Natural killer cell (primary cell): ENCODE measurements around the gene ELP6. TPM values are rescaled to one million over a fixed set of nuclear protein-coding genes. Genes with fewer than 3 reads are reported as not detected.

Source experiments
- ATAC-seq, 3 donors: fragments of 150-1000 bp in 2 of 3; fragments of 200-7000 bp in 1 of 3; cut with Tn5 transposase; 1 replicate in 1 of 3; 2 replicates in 2 of 3; pipeline ENCODE4 v1.10.0; 2021; ENCODE audit warnings: mild to moderate bottlenecking in 2 of 3, moderate library complexity in 2 of 3
- DNase-seq, 2 donors: peaks; one replicate each; pipeline versions ENCODE4 v3.0.0 to v3.0.0-alpha.2; 2013 to 2021; ENCODE audit warnings: mixed read lengths in 1 of 2
- H3K27ac ChIP-seq: one replicate; pipeline ENCODE4 v1.5.1; 2013; ENCODE audit warnings: mild to moderate bottlenecking, low read length
- H3K27me3 ChIP-seq: one replicate; pipeline ENCODE4 v1.6.1; 2013; ENCODE audit warnings: low read length; ENCODE audit not compliant: control insufficient read depth, insufficient read depth
- H3K36me3 ChIP-seq: one replicate; pipeline ENCODE4 v1.6.1; 2013; ENCODE audit warnings: low read length; ENCODE audit not compliant: control insufficient read depth, insufficient read depth
- H3K4me1 ChIP-seq: one replicate; pipeline ENCODE4 v1.6.1; 2013; ENCODE audit warnings: low read length; ENCODE audit not compliant: control insufficient read depth, insufficient read depth
- H3K4me3 ChIP-seq: one replicate; pipeline ENCODE4 v1.5.1; 2013; ENCODE audit warnings: low read length
- H3K9me3 ChIP-seq: one replicate; pipeline ENCODE4 v1.6.1; 2013; ENCODE audit warnings: low read length; ENCODE audit not compliant: control insufficient read depth, insufficient read depth
- H3K27ac Mint-ChIP-seq, 2 donors: one replicate each; pipeline ENCODE4 v1.8.0; 2022; ENCODE audit warnings: mild to moderate bottlenecking in 2 of 2, mixed read lengths in 2 of 2, moderate library complexity in 1 of 2
- H3K27me3 Mint-ChIP-seq, 2 donors: one replicate each; pipeline ENCODE4 v1.8.0; 2022; ENCODE audit warnings: low read depth in 2 of 2, mixed read lengths in 2 of 2
- H3K36me3 Mint-ChIP-seq: one replicate; pipeline ENCODE4 v1.8.0; 2022; ENCODE audit warnings: mixed read lengths
- H3K4me1 Mint-ChIP-seq, 2 donors: one replicate each; pipeline ENCODE4 v1.8.0; 2022; ENCODE audit warnings: mixed read lengths in 2 of 2
- H3K4me3 Mint-ChIP-seq: one replicate; pipeline ENCODE4 v1.8.0; 2022; ENCODE audit warnings: mild to moderate bottlenecking, moderate library complexity, mixed read lengths
- H3K9me3 Mint-ChIP-seq, 2 donors: one replicate each; pipeline ENCODE4 v1.8.0; 2022; ENCODE audit warnings: mixed read lengths in 2 of 2
- WGBS: methylation state at CpG from one replicate; pipeline ENCODE4 v1.1.7; 2013; ENCODE audit warnings: missing lambda C conversion rate; ENCODE audit not compliant: insufficient coverage; 5-methylcytosine and 5-hydroxymethylcytosine counted together
- intact Hi-C: fragments of 100-400 bp; cut with micrococcal nuclease; formaldehyde crosslinking; loops from one replicate; pipeline ENCODE4 v1.14.2; 2022
- total RNA-seq, 4 donors: library from RNA; stranded (reverse); fragments of 120-200 nt in 1 of 4; gene quantifications; one replicate each; pipeline versions ENCODE4 v1.2.3 to v1.2.4, GENCODE V29; 2013 to 2022
- TF ChIP-seq, protein P1 (sequence below): fragments of 200-600 bp; IDR thresholded peaks from one replicate; pipeline ENCODE4 v1.8.0; 2022; ENCODE audit warnings: antibody characterized with exemption

ELP6 gene
- total RNA-seq, 3 donors from 2014 or later (not counting 1 experiment from before 2014, with no cell fraction given) = 18.1 to 37.4 (median 33.4) TPM

- TF ChIP-seq, protein P1, sequence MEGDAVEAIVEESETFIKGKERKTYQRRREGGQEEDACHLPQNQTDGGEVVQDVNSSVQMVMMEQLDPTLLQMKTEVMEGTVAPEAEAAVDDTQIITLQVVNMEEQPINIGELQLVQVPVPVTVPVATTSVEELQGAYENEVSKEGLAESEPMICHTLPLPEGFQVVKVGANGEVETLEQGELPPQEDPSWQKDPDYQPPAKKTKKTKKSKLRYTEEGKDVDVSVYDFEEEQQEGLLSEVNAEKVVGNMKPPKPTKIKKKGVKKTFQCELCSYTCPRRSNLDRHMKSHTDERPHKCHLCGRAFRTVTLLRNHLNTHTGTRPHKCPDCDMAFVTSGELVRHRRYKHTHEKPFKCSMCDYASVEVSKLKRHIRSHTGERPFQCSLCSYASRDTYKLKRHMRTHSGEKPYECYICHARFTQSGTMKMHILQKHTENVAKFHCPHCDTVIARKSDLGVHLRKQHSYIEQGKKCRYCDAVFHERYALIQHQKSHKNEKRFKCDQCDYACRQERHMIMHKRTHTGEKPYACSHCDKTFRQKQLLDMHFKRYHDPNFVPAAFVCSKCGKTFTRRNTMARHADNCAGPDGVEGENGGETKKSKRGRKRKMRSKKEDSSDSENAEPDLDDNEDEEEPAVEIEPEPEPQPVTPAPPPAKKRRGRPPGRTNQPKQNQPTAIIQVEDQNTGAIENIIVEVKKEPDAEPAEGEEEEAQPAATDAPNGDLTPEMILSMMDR = no peak
- H3K36me3 Mint-ChIP-seq = no peaks in the 10 kb centered on the region
Measured at GRCh38 chr3:47478022-47478421, 35.5 kb downstream of the ELP6 start.

GRCh38 chr3:47476644-47477199 lies 36.8 kb downstream of the ELP6 start:
- no peak overlapping the region for H3K4me3 ChIP-seq

More at GRCh38 chr3:47478022-47478421, 35.5 kb downstream of the ELP6 start:
- DNase-seq (no peak), ATAC-seq (no peak)
- no peak overlapping the region for H3K4me3 Mint-ChIP-seq
- no peaks in the 10 kb centered on the region for H3K36me3 ChIP-seq
- H3K4me1 ChIP-seq = peaks cover 24% of the 10 kb centered on the region
- intact Hi-C loops = no loop called here
- H3K9me3 Mint-ChIP-seq = no peaks in the 10 kb centered on the region
- H3K27ac Mint-ChIP-seq = no peak overlapping the region
- H3K4me3 ChIP-seq = no peak overlapping the region
- H3K27ac ChIP-seq = no peak overlapping the region
- H3K4me1 Mint-ChIP-seq = peaks cover 23 to 30% of the 10 kb centered on the region in 2 donors
- no peaks in the 10 kb centered on the region for H3K27me3 ChIP-seq
- no peaks in the 10 kb centered on the region for H3K27me3 Mint-ChIP-seq
- no peaks in the 10 kb centered on the region for H3K9me3 ChIP-seq

GRCh38 chr3:47476330-47476626 lies 37.2 kb downstream of the ELP6 start:
- no peak for DNase-seq
- Mint-ChIP-seq H3K27me3 (no peaks in the 10 kb centered on the region), H3K4me3 (peak overlapping the region; percentile 84)

More at GRCh38 chr3:47476644-47477199, 36.8 kb downstream of the ELP6 start:
- Mint-ChIP-seq H3K4me3 (peak overlapping the region; percentile 84), H3K27ac (peak overlapping the region; percentile 90 to 95), H3K9me3 (no peaks in the 10 kb centered on the region), H3K27me3 (no peaks in the 10 kb centered on the region), H3K4me1 (peaks cover 23 to 30% of the 10 kb centered on the region in 2 donors), H3K36me3 (no peaks in the 10 kb centered on the region)
- TF ChIP-seq, protein P1 = no peak
- H3K36me3 ChIP-seq = no peaks in the 10 kb centered on the region
- H3K9me3 ChIP-seq = no peaks in the 10 kb centered on the region
- WGBS = 92% methylated on average over 11 of the region's 11 CpGs
- DNase-seq = no peak
- peaks cover 24% of the 10 kb centered on the region for H3K4me1 ChIP-seq
- H3K27me3 ChIP-seq = no peaks in the 10 kb centered on the region
- peak overlapping the region; percentile 86 for H3K27ac ChIP-seq
- ATAC-seq = no peak
- intact Hi-C loops = loop anchor here (1.0 kb wide), 3 partner anchors 37 to 771 kb away; partner anchors contain the start of gene ELP6

More at GRCh38 chr3:47476330-47476626, 37.2 kb downstream of the ELP6 start:
- intact Hi-C loops = loop anchor here (1.0 kb wide), 3 partner anchors 37 to 771 kb away; partner anchors contain the start of gene ELP6
- Histone ChIP-seq H3K4me1 (peaks cover 24% of the 10 kb centered on the region), H3K4me3 (peak overlapping the region; percentile 83), H3K9me3 (no peaks in the 10 kb centered on the region), H3K27me3 (no peaks in the 10 kb centered on the region), H3K36me3 (no peaks in the 10 kb centered on the region), H3K27ac (peak overlapping the region; percentile 86)
- WGBS = 87% methylated on average over 3 of the region's 5 CpGs
- Mint-ChIP-seq H3K36me3 (no peaks in the 10 kb centered on the region), H3K4me1 (peaks cover 23 to 30% of the 10 kb centered on the region in 2 donors), H3K9me3 (no peaks in the 10 kb centered on the region), H3K27ac (peak overlapping the region; percentile 90 to 95)
- peak in 1 of 3 donors; percentile 3 for ATAC-seq
- TF ChIP-seq, protein P1 = no peak
